ENCODE results near the gene KISS1R.

Gene KISS1R

DNA sequence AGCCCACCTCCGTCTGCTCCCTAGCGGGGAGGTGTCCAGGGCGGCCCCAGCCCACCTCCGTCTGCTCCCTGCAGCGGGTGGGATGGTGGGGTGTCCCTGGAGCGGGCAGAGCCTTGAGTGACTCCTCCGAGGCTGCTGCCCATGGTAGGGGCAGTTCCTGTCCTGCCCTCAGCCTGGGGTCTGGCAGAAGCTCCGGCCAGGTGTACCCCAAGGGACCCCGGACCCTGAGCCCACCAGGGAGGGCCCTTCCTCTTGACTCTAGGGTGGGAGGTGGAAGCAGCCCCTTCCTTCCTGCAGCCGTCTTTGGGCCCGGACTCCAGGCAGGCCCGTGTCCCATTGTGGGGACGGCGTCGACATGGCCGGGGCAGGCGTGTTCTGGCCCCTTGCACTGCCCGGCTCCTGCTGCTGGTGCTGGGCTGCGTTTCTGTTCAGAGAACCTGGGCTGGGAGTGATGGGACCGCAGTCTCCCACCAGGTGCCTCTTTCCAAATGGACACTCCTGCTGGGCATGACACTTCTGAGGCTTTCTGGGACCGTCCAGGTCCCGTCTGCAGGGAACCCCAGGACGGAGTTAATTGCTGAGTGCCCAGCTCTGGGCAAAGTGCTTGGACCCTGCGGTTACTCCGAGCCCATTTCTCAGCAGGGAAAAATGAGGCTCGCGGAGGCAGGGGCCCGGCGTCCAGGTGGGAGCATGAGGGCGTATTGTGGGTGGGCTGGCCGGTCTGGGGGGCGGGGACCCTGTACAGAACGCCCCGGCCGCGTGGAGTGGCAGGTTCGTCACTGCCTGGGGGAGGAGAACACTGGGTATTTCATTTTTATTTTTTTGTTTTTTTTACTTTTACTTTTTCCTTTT lies 28.5 kb downstream of the KISS1R start:
- DNase-seq (ENCODE audit: extremely low read depth, low read depth), result no peak
- H3K4me3 ChIP-seq (replicated peaks; ENCODE audit: low read depth, low read length), result no peak overlapping the region
- TF ChIP-seq, protein P1, sequence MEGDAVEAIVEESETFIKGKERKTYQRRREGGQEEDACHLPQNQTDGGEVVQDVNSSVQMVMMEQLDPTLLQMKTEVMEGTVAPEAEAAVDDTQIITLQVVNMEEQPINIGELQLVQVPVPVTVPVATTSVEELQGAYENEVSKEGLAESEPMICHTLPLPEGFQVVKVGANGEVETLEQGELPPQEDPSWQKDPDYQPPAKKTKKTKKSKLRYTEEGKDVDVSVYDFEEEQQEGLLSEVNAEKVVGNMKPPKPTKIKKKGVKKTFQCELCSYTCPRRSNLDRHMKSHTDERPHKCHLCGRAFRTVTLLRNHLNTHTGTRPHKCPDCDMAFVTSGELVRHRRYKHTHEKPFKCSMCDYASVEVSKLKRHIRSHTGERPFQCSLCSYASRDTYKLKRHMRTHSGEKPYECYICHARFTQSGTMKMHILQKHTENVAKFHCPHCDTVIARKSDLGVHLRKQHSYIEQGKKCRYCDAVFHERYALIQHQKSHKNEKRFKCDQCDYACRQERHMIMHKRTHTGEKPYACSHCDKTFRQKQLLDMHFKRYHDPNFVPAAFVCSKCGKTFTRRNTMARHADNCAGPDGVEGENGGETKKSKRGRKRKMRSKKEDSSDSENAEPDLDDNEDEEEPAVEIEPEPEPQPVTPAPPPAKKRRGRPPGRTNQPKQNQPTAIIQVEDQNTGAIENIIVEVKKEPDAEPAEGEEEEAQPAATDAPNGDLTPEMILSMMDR (IDR thresholded peaks at IDR 0.05; ENCODE audit: low read depth, low read length, missing control alignments), result no peak

- TF ChIP-seq, protein P1 (IDR thresholded peaks at IDR 0.05; ENCODE audit: low read depth, low read length, missing control alignments), result no peak
- DNase-seq (ENCODE audit: extremely low read depth, low read depth), result no peak
- no peak overlapping the region for H3K4me3 ChIP-seq (replicated peaks; ENCODE audit: low read depth, low read length)
Measured at GRCh38 chr19:947090-947706, 30.1 kb downstream of the KISS1R start.

DNA sequence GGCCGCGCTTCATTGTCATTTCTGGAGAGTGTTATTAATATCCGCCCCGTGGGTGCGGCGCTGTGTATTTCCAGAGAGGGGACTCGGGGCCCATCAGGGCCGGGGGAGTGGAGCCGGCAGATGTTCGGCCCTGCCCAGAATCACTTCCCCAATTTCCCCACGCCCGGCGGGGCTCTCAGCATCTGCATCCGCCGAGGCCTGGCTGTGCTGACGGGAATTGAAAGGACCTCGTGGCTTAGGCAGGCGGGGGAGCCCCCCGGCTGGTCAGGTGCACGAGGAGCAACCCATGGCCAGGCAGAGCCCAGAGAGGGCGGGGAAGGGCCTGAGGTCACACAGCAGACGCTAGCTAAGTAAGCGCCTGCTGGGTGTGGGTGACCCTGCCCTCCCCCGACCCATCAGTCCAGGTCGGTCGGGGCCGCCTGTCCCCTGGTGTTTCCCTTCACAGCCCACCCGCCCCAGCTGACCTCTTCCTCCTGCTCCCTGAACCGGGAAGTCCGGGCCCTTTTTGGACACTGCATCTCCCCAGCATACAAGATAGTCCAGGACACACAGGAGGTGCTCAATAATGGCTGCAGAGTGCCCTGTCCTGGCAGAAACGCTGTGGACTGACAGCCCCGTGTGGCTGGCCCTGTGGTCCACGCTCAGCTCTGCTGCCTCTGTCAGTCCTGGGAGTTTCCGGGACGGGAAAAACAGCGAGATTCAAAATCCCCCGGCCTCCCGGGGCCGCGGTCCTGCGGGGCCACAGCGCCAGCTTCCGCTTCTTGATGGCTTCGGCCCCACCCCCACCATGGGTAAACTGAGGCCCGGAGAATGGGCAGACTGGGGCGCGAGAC lies 30.8 kb downstream of the KISS1R start:
- TF ChIP-seq, protein P1 (IDR thresholded peaks at IDR 0.05; ENCODE audit: low read depth, low read length, missing control alignments), result no peak
- H3K4me3 ChIP-seq (replicated peaks; ENCODE audit: low read depth, low read length), result no peak overlapping the region
- no peak for DNase-seq (ENCODE audit: extremely low read depth, low read depth)

DNA sequence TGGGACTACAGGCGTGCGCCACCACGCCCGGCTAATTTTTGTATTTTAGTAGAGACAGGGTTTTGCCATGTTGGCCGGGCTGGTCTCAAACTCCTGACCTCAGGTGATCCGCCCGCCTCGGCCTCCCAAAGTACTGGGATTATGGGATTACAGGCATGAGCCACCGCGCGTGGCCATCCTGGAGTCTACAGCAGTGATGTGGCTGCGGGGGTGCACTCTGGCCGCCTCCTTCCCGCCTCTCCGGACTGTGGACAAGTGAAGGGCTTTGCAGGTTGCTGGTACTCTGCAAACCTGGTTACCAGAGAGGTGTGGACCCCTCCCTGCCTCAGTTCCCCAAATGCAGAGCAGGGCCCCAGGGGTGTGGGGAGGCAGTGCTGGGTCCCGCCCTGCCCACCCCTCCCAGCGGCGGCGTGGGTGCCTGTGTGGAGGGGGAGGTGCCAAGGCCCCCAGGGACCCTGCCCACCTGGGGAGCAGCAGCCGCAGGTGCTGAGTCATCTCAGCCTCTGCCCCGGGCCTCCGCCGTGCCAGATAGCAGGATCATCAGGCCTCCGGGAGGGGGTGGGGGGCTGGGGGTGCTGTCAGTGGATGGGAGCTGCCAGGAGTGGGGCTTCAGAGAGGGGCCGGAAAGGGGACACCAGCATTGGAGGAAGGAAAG lies 31.8 kb downstream of the KISS1R start:
- TF ChIP-seq, protein P1 (IDR thresholded peaks at IDR 0.05; ENCODE audit: low read depth, low read length, missing control alignments), result no peak
- no peak overlapping the region for H3K4me3 ChIP-seq (replicated peaks; ENCODE audit: low read depth, low read length)
- no peak for DNase-seq (ENCODE audit: extremely low read depth, low read depth)

GRCh38 chr19:950352-951066 lies 33.4 kb downstream of the KISS1R start:
- H3K4me3 ChIP-seq (replicated peaks; ENCODE audit: low read depth, low read length), result no peak overlapping the region
- DNase-seq (ENCODE audit: extremely low read depth, low read depth), result no peak
- TF ChIP-seq, protein P1 (IDR thresholded peaks at IDR 0.05; ENCODE audit: low read depth, low read length, missing control alignments), result no peak
